ENCODE data around the gene UBE2I. TPM values are rescaled to one million over a fixed set of nuclear protein-coding genes. Genes with fewer than 3 reads are reported as not detected.
"Not testable (repeated sequence)": the region's sequence is repeated elsewhere in the genome, so short reads cannot be mapped to it uniquely, and the experiment has no call there.

UBE2I gene
- total and polyA plus RNA-seq, 7 donors, result 38.4 to 95.3 (median 54.5) TPM

GRCh38 chr16:1290063-1290501 is 19.4 kb upstream of the UBE2I start:
- Histone ChIP-seq H3K4me1 (no peaks in the 10 kb centered on the region), H3K4me3 (no peak overlapping the region), H3K36me3 (no peaks in the 10 kb centered on the region), H3K27ac (no peak overlapping the region), H3K9me3 (no peaks in the 10 kb centered on the region), H3K27me3 (peaks cover 24 to 81% (median 77%) of the 10 kb centered on the region in 3 donors)
- no peak for DNase-seq
- TF ChIP-seq POLR2A (IDR thresholded peaks at IDR 0.05), result no peak
- TF ChIP-seq POLR2AphosphoS5 (IDR thresholded peaks at IDR 0.05), result no peak
- 28 to 67% methylated on average over 22 of the region's 22 CpGs for WGBS, 2 donors
- intact Hi-C loops (cut with DNase I), result no loop called here

GRCh38 chr16:1290860-1291575 is 18.4 kb upstream of the UBE2I start:
- H3K27me3 ChIP-seq, result peaks cover 24 to 72% (median 69%) of the 10 kb centered on the region in 3 donors

GRCh38 chr16:1291576-1291974 is 17.9 kb upstream of the UBE2I start:
- Histone ChIP-seq H3K4me1 (no peaks in the 10 kb centered on the region), H3K27me3 (peaks cover 24 to 67% (median 63%) of the 10 kb centered on the region in 3 donors), H3K36me3 (no peaks in the 10 kb centered on the region), H3K4me3 (no peak overlapping the region), H3K9me3 (no peaks in the 10 kb centered on the region), H3K27ac (no peak overlapping the region)
- 48 to 54% methylated on average over 17 of the region's 17 CpGs for WGBS, 2 donors
- TF ChIP-seq POLR2A (IDR thresholded peaks at IDR 0.05) (no peak), CTCF (IDR thresholded peaks at IDR 0.05) (no peak), POLR2AphosphoS5 (IDR thresholded peaks at IDR 0.05) (no peak), EP300 (IDR thresholded peaks at IDR 0.05) (no peak)
- intact Hi-C loops (cut with DNase I), result no loop called here
- DNase-seq, result no peak

More at GRCh38 chr16:1290860-1291575, 18.4 kb upstream of the UBE2I start:
- Histone ChIP-seq H3K36me3 (no peaks in the 10 kb centered on the region), H3K27ac (no peak overlapping the region), H3K4me1 (no peaks in the 10 kb centered on the region), H3K4me3 (no peak overlapping the region), H3K9me3 (no peaks in the 10 kb centered on the region)
- intact Hi-C loops (cut with DNase I), result no loop called here
- TF ChIP-seq EP300 (IDR thresholded peaks at IDR 0.05), result no peak
- no peak for DNase-seq
- WGBS, 2 donors, result 35 to 70% methylated on average over 29 of the region's 29 CpGs

- intact Hi-C loops (cut with DNase I), result not testable (repeated sequence)
Observed at GRCh38 chr16:1292208-1292607, 17.2 kb upstream of the UBE2I start.

GRCh38 chr16:1292808-1293207 is 16.6 kb upstream of the UBE2I start:
- H3K4me3 ChIP-seq; H3K27ac ChIP-seq; H3K9me3 ChIP-seq; H3K4me1 ChIP-seq; intact Hi-C loops (cut with DNase I); DNase-seq; H3K36me3 ChIP-seq: not testable (repeated sequence)
- H3K27me3 ChIP-seq, result peaks cover 24 to 54% (median 53%) of the 10 kb centered on the region in 3 donors
- 68 to 80% methylated on average over 8 of the region's 8 CpGs for WGBS, 2 donors

More at GRCh38 chr16:1292208-1292607, 17.2 kb upstream of the UBE2I start:
- WGBS, 2 donors, result 81 to 83% methylated on average over 6 of the region's 6 CpGs
- not testable (repeated sequence) for DNase-seq, H3K4me1 ChIP-seq, H3K27ac ChIP-seq, H3K9me3 ChIP-seq, H3K4me3 ChIP-seq, H3K36me3 ChIP-seq
- peaks cover 24 to 60% (median 59%) of the 10 kb centered on the region in 3 donors for H3K27me3 ChIP-seq

- no peak overlapping the region for H3K27ac ChIP-seq
- no peak overlapping the region for H3K4me3 ChIP-seq
- no peaks in the 10 kb centered on the region for H3K9me3 ChIP-seq
- TF ChIP-seq CTCF (IDR thresholded peaks at IDR 0.05), result no peak
- TF ChIP-seq EP300 (IDR thresholded peaks at IDR 0.05), result no peak
- DNase-seq, result no peak
- H3K4me1 ChIP-seq, result peaks cover 0 to 9% (median 0%) of the 10 kb centered on the region in 4 donors
- intact Hi-C loops (cut with DNase I), result no loop called here
- peaks cover 12 to 41% (median 40%) of the 10 kb centered on the region in 3 donors for H3K27me3 ChIP-seq
- no peaks in the 10 kb centered on the region for H3K36me3 ChIP-seq
- 80 to 85% methylated on average over 11 of the region's 11 CpGs for WGBS, 2 donors
Observed at GRCh38 chr16:1293921-1294656, 15.3 kb upstream of the UBE2I start.
